IMR-90 (cell line): ENCODE measurements around the gene PRKCA.

ENCODE experiments used
- CHD1 ChIP-seq: IDR thresholded peaks from 2 replicates; pipeline ENCODE4 v1.6.1; 2012; ENCODE audit warnings: low read depth, low read length, improper control_type of control experiment
- MXI1 ChIP-seq: IDR thresholded peaks from 2 replicates; pipeline ENCODE4 v1.6.1; 2012; ENCODE audit warnings: low read depth, mild to moderate bottlenecking, low read length, moderate library complexity, borderline replicate concordance
- POLR2A ChIP-seq: IDR thresholded peaks from 2 replicates; pipeline ENCODE4 v1.6.1; 2012; ENCODE audit warnings: mild to moderate bottlenecking, low read depth, low read length
- RAD21 ChIP-seq: IDR thresholded peaks from 2 replicates; pipeline ENCODE4 v1.6.1; 2012; ENCODE audit warnings: low read length, improper control_type of control experiment
- RCOR1 ChIP-seq: IDR thresholded peaks from 2 replicates; pipeline ENCODE4 v1.6.1; 2012; ENCODE audit warnings: mild to moderate bottlenecking, low read length, improper control_type of control experiment; ENCODE audit not compliant: insufficient replicate concordance
- RFX5 ChIP-seq: IDR thresholded peaks from 2 replicates; pipeline ENCODE4 v1.8.0; 2012; ENCODE audit warnings: low read depth, mild to moderate bottlenecking, low read length, moderate library complexity
- SMC3 ChIP-seq: fragments of 150-350 bp; IDR thresholded peaks from 2 replicates; pipeline ENCODE4 v1.6.1; 2016; ENCODE audit warnings: low read depth, mild to moderate bottlenecking, antibody characterized with exemption, low read length, moderate library complexity
- TF ChIP-seq, protein P1 (sequence below): conservative IDR thresholded peaks from 2 replicates; pipeline ENCODE4 v1.5.1; 2012; ENCODE audit warnings: mild to moderate bottlenecking, low read depth, low read length, improper control_type of control experiment

DNA sequence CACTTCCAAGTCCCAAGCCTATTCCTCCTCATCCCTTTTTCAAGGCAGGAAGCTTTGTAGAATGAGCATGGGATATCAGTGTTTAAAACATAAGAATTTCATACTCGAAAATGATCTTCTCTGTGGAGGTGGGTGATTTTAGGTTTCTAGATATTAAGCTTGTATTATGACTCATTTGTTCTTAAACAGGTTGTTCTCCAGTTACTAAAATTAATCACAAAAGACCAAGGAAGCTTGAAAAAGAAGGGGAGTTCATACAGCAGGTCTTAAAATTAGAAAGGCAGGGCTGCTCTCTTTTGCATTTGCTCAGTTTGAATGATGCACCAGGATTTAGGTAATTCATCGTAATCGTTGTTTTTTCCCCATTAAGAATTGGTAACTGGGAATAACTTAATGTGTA, 208.7 kb downstream of the PRKCA start:
- TF ChIP-seq RFX5, result no peak
- TF ChIP-seq, protein P1, sequence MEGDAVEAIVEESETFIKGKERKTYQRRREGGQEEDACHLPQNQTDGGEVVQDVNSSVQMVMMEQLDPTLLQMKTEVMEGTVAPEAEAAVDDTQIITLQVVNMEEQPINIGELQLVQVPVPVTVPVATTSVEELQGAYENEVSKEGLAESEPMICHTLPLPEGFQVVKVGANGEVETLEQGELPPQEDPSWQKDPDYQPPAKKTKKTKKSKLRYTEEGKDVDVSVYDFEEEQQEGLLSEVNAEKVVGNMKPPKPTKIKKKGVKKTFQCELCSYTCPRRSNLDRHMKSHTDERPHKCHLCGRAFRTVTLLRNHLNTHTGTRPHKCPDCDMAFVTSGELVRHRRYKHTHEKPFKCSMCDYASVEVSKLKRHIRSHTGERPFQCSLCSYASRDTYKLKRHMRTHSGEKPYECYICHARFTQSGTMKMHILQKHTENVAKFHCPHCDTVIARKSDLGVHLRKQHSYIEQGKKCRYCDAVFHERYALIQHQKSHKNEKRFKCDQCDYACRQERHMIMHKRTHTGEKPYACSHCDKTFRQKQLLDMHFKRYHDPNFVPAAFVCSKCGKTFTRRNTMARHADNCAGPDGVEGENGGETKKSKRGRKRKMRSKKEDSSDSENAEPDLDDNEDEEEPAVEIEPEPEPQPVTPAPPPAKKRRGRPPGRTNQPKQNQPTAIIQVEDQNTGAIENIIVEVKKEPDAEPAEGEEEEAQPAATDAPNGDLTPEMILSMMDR, result no peak
- no peak for TF ChIP-seq MXI1
- TF ChIP-seq POLR2A, result no peak
- no peak for TF ChIP-seq SMC3
- no peak for TF ChIP-seq CHD1
- TF ChIP-seq RAD21, result no peak
- TF ChIP-seq RCOR1, result no peak
